Measurements from ENCODE around the gene DAPP1.
"Not testable (repeated sequence)": the region's sequence is repeated elsewhere in the genome, so short reads cannot be mapped to it uniquely, and the experiment has no call there.

Gene DAPP1

GRCh38 chr4:99824070-99824599 is 7.5 kb downstream of the DAPP1 start:
- DNase-seq (ENCODE audit: low read depth in 4 of 4, low spot score in 1 of 4), result no peak

- DNase-seq (ENCODE audit: low read depth in 4 of 4, low spot score in 1 of 4), result no peak
Measured at GRCh38 chr4:99825272-99825671, 8.6 kb downstream of the DAPP1 start.

- no peak for DNase-seq (ENCODE audit: low read depth in 4 of 4, low spot score in 1 of 4)
Measured at GRCh38 chr4:99826016-99826415, 9.4 kb downstream of the DAPP1 start.

GRCh38 chr4:99827454-99827853 is 10.8 kb downstream of the DAPP1 start:
- no peak for DNase-seq (ENCODE audit: low read depth in 4 of 4, low spot score in 1 of 4)

GRCh38 chr4:99827857-99828256 is 11.2 kb downstream of the DAPP1 start:
- no peak for DNase-seq (ENCODE audit: low read depth in 4 of 4, low spot score in 1 of 4)

- no peak for DNase-seq (ENCODE audit: low read depth in 4 of 4, low spot score in 1 of 4)
Measured at GRCh38 chr4:99828477-99828876, 11.8 kb downstream of the DAPP1 start.

- DNase-seq (ENCODE audit: low read depth in 4 of 4, low spot score in 1 of 4), result not testable (repeated sequence)
Measured at GRCh38 chr4:99830051-99830450, 13.4 kb downstream of the DAPP1 start.

- no peak for DNase-seq (ENCODE audit: low read depth in 4 of 4, low spot score in 1 of 4)
Measured at GRCh38 chr4:99832321-99832720, 15.7 kb downstream of the DAPP1 start.

GRCh38 chr4:99832758-99833157 is 16.1 kb downstream of the DAPP1 start:
- DNase-seq (ENCODE audit: low read depth in 4 of 4, low spot score in 1 of 4), result no peak

- DNase-seq (ENCODE audit: low read depth in 4 of 4, low spot score in 1 of 4), result no peak
Measured at GRCh38 chr4:99833756-99834155, 17.1 kb downstream of the DAPP1 start.

GRCh38 chr4:99834569-99834968 is 17.9 kb downstream of the DAPP1 start:
- DNase-seq (ENCODE audit: low read depth in 4 of 4, low spot score in 1 of 4), result no peak

- DNase-seq (ENCODE audit: low read depth in 4 of 4, low spot score in 1 of 4), result no peak
Measured at GRCh38 chr4:99835942-99836341, 19.3 kb downstream of the DAPP1 start.

- DNase-seq (ENCODE audit: low read depth in 4 of 4, low spot score in 1 of 4), result no peak
Measured at GRCh38 chr4:99838927-99839326, 22.3 kb downstream of the DAPP1 start.

- DNase-seq (ENCODE audit: low read depth in 4 of 4, low spot score in 1 of 4), result no peak
Measured at GRCh38 chr4:99841129-99841528, 24.5 kb downstream of the DAPP1 start.

GRCh38 chr4:99843413-99843812 is 26.8 kb downstream of the DAPP1 start:
- DNase-seq (ENCODE audit: low read depth in 4 of 4, low spot score in 1 of 4), result no peak

GRCh38 chr4:99844048-99844447 is 27.4 kb downstream of the DAPP1 start:
- DNase-seq (ENCODE audit: low read depth in 4 of 4, low spot score in 1 of 4), result no peak

GRCh38 chr4:99845179-99845578 is 28.6 kb downstream of the DAPP1 start:
- DNase-seq (ENCODE audit: low read depth in 4 of 4, low spot score in 1 of 4), result no peak

- no peak for DNase-seq (ENCODE audit: low read depth in 4 of 4, low spot score in 1 of 4)
Measured at GRCh38 chr4:99845708-99846469, 29.3 kb downstream of the DAPP1 start.

GRCh38 chr4:99846891-99847290 is 30.3 kb downstream of the DAPP1 start:
- no peak for DNase-seq (ENCODE audit: low read depth in 4 of 4, low spot score in 1 of 4)

GRCh38 chr4:99847362-99847976 is 30.8 kb downstream of the DAPP1 start:
- no peak for DNase-seq (ENCODE audit: low read depth in 4 of 4, low spot score in 1 of 4)

- no peak for DNase-seq (ENCODE audit: low read depth in 4 of 4, low spot score in 1 of 4)
Measured at GRCh38 chr4:99848591-99849001, 32.0 kb downstream of the DAPP1 start.

GRCh38 chr4:99852199-99852749 is 35.6 kb downstream of the DAPP1 start:
- no peak for DNase-seq (ENCODE audit: low read depth in 4 of 4, low spot score in 1 of 4)
